GM21515 (cell line): ENCODE results near the gene LACC1.
A peak's percentile ranks its signal among the peaks of the same experiment; 100 is the strongest.

Experiments used
- ATAC-seq: cut with Tn5 transposase; IDR thresholded peaks from one replicate; pipeline ENCODE4 v1.9.1; 2021; ENCODE audit not compliant: unreplicated experiment

Gene LACC1

GRCh38 chr13:43883631-43884030 lies 3.9 kb downstream of the LACC1 start:
- no peak for ATAC-seq

GRCh38 chr13:43884222-43884621 lies 4.5 kb downstream of the LACC1 start:
- no peak for ATAC-seq

GRCh38 chr13:43894438-43894837 lies 14.7 kb downstream of the LACC1 start:
- no peak for ATAC-seq

- no peak for ATAC-seq
Measured at GRCh38 chr13:43895940-43896339, 16.2 kb downstream of the LACC1 start.

GRCh38 chr13:43905435-43906031 lies 25.8 kb downstream of the LACC1 start:
- no peak for ATAC-seq

- no peak for ATAC-seq
Measured at GRCh38 chr13:43908156-43909126, 28.7 kb downstream of the LACC1 start.

GRCh38 chr13:43910856-43911255 lies 31.2 kb downstream of the LACC1 start:
- no peak for ATAC-seq

GRCh38 chr13:43911278-43911677 lies 31.6 kb downstream of the LACC1 start:
- ATAC-seq = no peak

- no peak for ATAC-seq
Measured at GRCh38 chr13:43911871-43912270, 32.2 kb downstream of the LACC1 start.

GRCh38 chr13:43915451-43915850 lies 35.7 kb downstream of the LACC1 start:
- no peak for ATAC-seq

- no peak for ATAC-seq
Measured at GRCh38 chr13:43916828-43917227, 37.1 kb downstream of the LACC1 start.

GRCh38 chr13:43918636-43919035 lies 38.9 kb downstream of the LACC1 start:
- no peak for ATAC-seq

- no peak for ATAC-seq
Measured at GRCh38 chr13:43920965-43921674, 41.4 kb downstream of the LACC1 start.

- ATAC-seq = peak; percentile 93
Measured at GRCh38 chr13:43924549-43925245, 45.0 kb downstream of the LACC1 start.

GRCh38 chr13:43929947-43930346 lies 50.2 kb downstream of the LACC1 start:
- no peak for ATAC-seq

- peak; percentile 100 for ATAC-seq
Measured at GRCh38 chr13:43933378-43933777, 53.7 kb downstream of the LACC1 start.

- no peak for ATAC-seq
Measured at GRCh38 chr13:43934273-43934672, 54.6 kb downstream of the LACC1 start.

GRCh38 chr13:43935878-43936277 lies 56.2 kb downstream of the LACC1 start:
- no peak for ATAC-seq

GRCh38 chr13:43936647-43937046 lies 56.9 kb downstream of the LACC1 start:
- ATAC-seq = no peak

GRCh38 chr13:43937839-43938238 lies 58.1 kb downstream of the LACC1 start:
- ATAC-seq = no peak

- no peak for ATAC-seq
Measured at GRCh38 chr13:43938449-43938848, 58.7 kb downstream of the LACC1 start.
